GM21423 (cell line): ENCODE measurements around the gene ZNF581.

Source experiments
- ATAC-seq: cut with Tn5 transposase; IDR thresholded peaks from one replicate; pipeline ENCODE4 v1.9.1; 2021; ENCODE audit warnings: mild to moderate bottlenecking, moderate library complexity; ENCODE audit not compliant: unreplicated experiment

ZNF581 gene

DNA sequence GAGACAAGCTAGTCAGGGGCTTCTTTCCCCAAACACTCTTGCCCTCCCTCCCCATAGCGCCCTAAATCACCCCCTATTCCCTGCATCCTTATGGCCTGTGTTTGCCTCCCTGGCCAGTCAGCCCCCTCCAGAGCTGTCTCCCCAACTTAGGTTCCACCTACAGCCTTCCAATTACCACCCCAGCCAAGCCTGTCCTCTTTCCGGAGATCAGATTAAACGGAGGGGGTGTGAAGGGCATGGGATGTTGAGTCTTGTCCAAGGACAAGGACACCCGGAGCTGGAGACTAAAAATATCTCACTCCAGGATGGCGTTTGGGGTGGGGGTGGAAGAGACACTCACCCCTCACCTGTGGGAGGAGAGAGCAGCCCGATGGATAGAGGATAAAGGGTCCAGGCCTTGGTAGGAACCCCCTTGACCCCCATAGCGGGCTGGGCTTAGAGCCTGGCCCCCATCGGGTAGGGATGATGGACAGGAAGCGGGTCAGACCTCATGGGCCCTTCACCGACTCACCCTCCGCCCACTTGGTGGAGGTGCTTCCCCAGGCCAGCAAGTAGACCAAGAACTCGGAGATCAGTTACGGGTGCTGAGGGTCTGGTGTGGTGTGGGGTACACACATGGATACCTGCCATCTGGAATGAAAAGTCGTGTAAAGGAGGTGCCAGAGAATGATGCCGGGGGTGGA lies 32.0 kb upstream of the ZNF581 start:
- no peak for ATAC-seq

DNA sequence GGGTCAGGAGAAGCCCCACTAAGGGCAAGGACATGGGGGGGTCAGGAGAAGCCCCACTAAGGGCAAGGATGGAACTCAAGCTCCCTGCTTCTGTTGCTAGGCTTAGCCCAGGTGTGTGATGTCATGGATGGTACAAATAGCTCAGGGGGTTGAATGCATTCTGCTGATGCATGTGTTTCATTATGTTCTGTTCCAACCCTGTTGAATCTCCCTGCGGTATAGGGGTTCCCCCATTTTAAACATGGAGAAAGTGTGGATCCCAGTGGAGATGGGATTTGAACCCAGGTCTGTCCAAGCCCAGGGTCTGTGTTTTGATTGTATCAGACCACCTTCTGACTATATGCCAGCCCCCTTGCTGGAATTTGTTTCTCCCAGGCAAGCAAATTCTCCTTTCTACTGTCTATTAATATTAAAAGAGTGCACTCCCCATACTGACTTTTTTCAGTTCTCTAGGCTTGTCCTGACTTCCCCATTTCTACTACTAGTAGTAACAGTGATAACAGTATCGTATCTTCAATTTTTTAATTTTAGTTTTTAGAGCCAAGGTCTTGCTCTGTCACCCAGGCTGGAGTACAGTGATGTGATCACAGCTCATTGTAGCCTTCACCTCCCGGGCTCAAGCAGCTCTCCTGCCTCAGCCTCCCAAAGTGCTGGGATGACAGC lies 31.3 kb upstream of the ZNF581 start:
- ATAC-seq: no peak

DNA sequence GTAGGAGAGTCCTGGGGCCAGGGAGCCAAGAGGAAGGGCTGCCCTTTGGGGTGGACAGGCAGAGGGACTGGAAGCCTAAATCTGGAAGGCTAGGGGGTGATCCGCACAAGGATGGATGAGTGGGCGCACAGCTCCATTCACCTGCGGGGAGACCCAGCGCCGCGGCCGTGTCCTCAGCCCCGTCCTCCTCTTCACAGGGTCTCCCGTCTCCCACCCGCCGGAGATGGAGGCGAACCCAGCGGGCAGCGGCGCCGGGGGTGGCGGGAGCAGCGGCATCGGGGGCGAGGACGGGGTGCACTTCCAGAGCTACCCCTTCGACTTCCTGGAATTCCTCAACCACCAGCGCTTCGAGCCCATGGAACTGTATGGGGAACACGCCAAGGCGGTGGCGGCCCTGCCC lies 30.1 kb upstream of the ZNF581 start:
- no peak for ATAC-seq

GRCh38 chr19:55613930-55614710 lies 29.3 kb upstream of the ZNF581 start:
- ATAC-seq: no peak

DNA sequence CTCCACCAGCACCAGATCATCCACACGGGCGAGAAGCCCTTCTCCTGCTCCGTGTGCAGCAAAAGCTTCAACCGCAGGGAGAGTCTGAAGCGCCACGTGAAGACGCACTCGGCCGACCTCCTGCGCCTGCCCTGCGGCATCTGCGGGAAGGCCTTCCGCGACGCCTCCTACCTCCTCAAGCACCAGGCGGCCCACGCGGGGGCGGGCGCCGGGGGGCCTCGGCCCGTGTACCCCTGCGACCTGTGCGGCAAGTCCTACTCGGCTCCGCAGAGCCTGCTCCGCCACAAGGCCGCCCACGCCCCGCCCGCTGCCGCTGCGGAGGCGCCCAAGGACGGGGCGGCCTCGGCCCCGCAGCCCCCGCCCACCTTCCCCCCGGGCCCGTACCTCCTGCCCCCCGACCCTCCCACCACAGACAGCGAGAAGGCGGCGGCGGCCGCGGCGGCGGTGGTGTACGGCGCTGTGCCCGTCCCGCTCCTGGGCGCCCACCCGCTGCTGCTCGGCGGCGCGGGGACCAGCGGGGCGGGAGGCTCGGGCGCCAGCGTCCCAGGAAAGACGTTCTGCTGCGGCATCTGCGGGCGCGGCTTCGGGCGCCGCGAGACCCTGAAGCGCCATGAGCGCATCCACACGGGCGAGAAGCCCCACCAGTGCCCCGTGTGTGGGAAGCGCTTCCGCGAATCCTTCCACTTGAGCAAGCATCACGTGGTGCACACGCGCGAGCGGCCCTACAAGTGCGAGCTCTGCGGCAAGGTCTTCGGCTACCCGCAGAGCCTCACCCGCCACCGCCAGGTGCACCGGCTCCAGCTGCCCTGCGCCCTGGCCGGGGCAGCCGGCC lies 28.5 kb upstream of the ZNF581 start:
- no peak for ATAC-seq

DNA sequence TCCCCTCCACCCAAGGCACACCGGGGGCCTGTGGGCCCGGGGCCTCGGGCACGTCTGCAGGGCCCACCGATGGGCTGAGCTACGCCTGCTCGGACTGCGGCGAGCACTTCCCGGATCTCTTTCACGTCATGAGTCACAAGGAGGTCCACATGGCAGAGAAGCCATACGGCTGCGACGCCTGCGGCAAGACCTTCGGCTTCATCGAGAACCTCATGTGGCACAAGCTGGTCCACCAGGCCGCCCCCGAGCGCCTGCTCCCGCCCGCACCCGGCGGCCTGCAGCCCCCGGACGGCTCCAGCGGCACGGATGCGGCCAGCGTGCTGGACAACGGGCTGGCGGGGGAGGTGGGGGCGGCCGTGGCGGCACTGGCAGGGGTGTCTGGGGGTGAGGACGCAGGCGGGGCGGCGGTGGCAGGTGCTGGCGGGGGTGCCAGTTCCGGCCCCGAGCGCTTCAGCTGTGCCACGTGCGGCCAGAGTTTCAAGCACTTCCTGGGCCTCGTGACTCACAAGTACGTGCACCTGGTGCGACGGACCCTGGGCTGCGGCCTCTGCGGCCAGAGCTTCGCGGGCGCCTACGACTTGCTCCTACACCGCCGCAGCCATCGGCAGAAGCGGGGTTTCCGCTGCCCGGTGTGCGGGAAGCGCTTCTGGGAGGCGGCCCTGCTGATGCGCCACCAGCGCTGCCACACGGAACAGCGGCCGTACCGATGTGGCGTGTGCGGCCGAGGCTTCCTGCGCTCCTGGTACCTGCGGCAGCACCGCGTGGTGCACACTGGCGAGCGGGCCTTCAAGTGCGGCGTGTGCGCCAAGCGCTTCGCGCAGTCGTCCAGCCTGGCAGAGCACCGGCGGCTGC lies 27.7 kb upstream of the ZNF581 start:
- ATAC-seq: no peak

DNA sequence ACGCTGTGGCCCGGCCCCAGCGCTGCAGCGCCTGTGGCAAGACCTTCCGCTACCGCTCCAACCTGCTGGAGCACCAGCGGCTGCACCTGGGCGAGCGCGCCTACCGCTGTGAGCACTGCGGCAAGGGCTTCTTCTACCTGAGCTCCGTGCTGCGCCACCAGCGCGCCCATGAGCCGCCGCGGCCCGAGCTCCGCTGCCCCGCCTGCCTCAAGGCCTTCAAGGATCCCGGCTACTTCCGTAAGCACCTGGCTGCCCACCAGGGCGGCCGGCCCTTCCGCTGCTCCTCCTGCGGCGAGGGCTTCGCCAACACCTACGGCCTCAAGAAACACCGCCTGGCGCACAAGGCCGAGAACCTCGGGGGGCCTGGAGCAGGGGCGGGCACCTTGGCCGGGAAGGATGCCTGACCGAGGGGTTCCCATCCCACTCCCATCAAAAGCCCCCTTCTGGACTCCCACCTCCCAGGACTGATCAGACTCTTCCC lies 27.0 kb upstream of the ZNF581 start:
- ATAC-seq: no peak

GRCh38 chr19:55617426-55617825 lies 26.0 kb upstream of the ZNF581 start:
- no peak for ATAC-seq

GRCh38 chr19:55618426-55618825 lies 25.0 kb upstream of the ZNF581 start:
- ATAC-seq: no peak

- ATAC-seq: no peak
These were observed 24.2 kb upstream of the ZNF581 start for GRCh38 chr19:55619286-55619685.

DNA sequence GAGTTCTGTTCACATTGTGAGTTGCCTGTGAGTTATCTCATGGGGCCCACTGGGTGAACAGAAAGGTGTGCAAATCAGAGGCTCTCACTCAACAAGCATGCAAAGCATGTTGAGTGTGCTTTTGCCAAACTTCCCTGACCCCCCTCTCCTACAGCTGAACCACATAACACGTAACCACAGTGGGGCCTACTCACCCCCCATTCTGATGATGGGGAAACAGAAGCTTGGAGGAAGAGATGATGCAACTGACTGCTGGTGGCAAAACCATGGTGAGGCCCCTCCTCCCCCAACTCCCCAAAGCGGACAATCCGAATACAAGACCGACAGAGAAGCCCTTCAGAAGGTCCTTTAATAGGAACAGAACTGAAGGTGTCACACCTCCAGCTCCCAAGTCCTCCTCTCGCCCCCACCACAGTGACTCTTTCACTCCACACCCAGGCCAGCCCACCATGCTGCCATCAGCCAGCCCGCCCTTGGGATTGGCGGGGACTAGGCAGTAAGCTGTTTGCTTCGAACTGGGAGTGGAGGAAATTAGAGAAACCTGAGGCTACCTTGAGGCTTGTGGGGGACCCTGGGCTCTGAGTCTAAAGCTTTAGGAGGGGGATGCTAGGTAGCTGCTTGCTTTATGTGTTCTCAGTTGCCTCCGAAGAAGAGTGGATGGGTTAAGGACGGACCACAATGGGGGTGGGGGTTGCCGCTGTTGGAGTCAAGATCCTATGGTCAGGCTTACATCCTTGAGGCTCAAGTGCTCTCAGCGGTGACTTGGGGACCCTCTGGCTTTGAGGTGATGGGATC lies 22.8 kb upstream of the ZNF581 start:
- ATAC-seq: no peak

DNA sequence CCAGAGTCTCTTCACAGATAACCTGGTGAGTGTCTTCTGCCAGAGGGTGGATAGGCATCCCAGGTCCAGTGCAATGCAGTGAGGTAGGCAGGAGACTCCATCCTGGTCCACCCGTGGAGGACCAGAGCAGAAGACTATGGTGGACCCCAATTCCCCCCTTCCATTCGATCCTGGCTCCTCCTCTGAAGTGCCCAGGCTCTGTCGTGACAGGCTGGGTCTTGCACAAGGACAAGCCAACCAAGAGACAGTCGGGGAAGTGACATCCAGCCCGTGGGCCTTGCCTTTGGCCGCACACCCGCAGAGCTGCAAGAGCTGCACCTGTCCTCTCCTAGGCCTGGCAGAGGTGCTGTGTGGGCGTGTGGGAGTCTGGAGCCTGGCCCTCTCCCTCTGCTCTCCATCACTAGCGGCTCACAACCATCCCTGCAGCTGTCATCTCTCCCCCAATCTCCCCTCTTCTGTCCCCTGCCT lies 22.2 kb upstream of the ZNF581 start:
- no peak for ATAC-seq

- no peak for ATAC-seq
These were observed 21.7 kb upstream of the ZNF581 start for GRCh38 chr19:55621673-55622231.

DNA sequence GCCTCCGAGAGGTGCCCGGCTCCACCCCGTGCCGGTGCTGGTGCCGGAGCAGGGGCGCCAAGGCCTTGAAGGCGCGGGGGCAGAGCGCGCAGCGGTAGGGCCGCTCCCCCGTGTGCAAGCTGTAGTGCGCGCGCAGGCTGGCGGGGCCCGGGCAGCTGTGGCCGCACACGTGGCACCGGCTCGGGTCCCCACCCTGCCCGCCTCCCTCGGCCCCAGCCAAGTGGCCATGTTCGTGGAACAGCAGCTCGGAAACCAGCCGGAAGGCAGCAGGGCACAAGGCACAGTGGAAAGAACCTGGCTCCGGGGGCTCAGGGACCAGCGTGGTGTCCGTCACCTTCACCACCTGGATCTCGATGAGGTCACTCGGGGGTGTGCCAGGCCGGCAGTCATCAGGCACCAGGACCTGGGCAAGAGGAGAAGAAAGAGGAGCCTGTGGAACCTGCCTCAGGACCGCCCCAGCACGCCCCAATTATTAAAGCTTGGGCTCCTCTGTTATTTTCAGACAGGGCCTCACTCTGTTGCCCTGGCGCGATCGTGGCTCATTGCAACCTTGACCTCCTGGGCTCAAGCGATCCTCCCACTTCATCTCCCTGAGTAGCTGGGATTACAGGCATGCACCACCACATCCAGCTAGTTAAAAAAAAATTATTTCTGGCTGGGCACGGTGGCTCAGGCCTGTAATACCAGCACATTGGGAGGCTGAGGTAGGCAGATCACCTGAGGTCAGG lies 21.0 kb upstream of the ZNF581 start:
- no peak for ATAC-seq

DNA sequence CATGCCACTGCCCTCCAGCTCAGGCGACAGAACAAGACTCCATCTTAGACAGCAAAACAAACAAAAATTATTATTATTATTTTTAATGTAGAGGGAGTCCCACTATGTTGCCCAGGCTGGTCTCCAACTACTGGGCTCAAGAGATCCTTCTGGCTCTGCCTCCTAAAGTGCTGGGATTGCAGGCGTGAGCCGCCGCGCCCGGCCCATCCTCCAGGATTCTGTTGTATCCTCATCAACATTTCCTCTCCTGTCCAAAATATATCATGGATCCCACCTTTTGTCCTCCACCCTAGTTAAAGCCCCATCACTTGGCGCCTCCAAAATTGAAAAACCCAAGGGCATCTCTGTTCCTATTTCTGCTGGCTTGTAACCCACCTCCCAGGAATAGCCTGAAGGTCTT lies 20.3 kb upstream of the ZNF581 start:
- ATAC-seq: no peak

DNA sequence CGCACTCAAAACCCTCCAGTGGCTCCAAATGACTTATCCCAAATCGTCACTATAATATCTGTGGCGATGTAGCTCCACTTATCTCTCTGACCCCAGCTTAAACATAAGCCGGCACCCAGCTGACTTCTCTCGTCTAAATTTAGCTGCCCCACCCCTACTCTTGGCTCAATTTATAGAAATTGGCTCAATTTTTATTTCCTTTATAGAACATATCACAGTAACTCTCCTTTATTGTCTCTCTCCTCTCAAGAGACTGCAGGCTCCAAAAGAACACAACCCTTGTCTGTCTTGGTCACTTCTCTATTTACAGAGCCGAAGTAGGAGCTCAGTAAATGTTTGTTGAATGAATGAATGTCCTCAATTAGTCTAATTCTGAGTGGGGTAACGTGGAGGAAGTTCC lies 19.9 kb upstream of the ZNF581 start:
- ATAC-seq: no peak

- ATAC-seq: peak; percentile 65
These were observed 19.1 kb upstream of the ZNF581 start, which contains the start of gene ZNF784 for GRCh38 chr19:55624109-55625003. ZNF784 (minus strand) TSS chr19:55624566; CDS start chr19:55624561, 5 bp downstream.
